Aorta (tissue), 5 donors: ENCODE measurements around the gene PROB1. TPM values are rescaled to one million over a fixed set of nuclear protein-coding genes. Genes with fewer than 3 reads are reported as not detected.
"Not testable (repeated sequence)": the region's sequence is repeated elsewhere in the genome, so short reads cannot be mapped to it uniquely, and the experiment has no call there.

Source experiments
- ATAC-seq: fragments of 200-7000 bp; cut with Tn5 transposase; one replicate; pipeline ENCODE4 v1.9.1; 2022; ENCODE audit warnings: moderate library complexity; ENCODE audit not compliant: low FRiP score
- DNase-seq, 2 donors: peaks; one replicate each; pipeline ENCODE4 v3.0.0-alpha.2; 2020
- H3K27ac ChIP-seq, 2 donors: one replicate each; pipeline ENCODE4 v1.5.1; 2013; ENCODE audit warnings: low read length in 2 of 2, mild to moderate bottlenecking in 2 of 2, moderate library complexity in 2 of 2, control low read depth in 1 of 2, inconsistent platforms in 1 of 2, low read depth in 1 of 2
- H3K27me3 ChIP-seq, 2 donors: one replicate each; pipeline ENCODE4 v1.6.1; 2013; ENCODE audit warnings: control low read depth in 1 of 2, low read length in 1 of 2, mild to moderate bottlenecking in 1 of 2, moderate library complexity in 1 of 2; ENCODE audit not compliant: insufficient read depth in 2 of 2, control insufficient read depth in 1 of 2
- H3K36me3 ChIP-seq, 2 donors: one replicate each; pipeline ENCODE4 v1.6.1; 2013; ENCODE audit warnings: control low read depth in 1 of 2, low read length in 1 of 2, mild to moderate bottlenecking in 1 of 2; ENCODE audit not compliant: insufficient read depth in 2 of 2, control insufficient read depth in 1 of 2
- H3K4me1 ChIP-seq, 2 donors: one replicate each; pipeline ENCODE4 v1.6.1; 2013; ENCODE audit warnings: low read length in 2 of 2, control low read depth in 1 of 2, mild to moderate bottlenecking in 1 of 2, moderate library complexity in 1 of 2; ENCODE audit not compliant: insufficient read depth in 2 of 2, control insufficient read depth in 1 of 2
- H3K4me3 ChIP-seq, 2 donors: one replicate each; pipeline ENCODE4 v1.5.1; 2013; ENCODE audit warnings: low read length in 2 of 2, control low read depth in 1 of 2, mild to moderate bottlenecking in 1 of 2
- H3K9me3 ChIP-seq: one replicate; pipeline ENCODE4 v1.6.1; 2013; ENCODE audit warnings: mild to moderate bottlenecking, low read length; ENCODE audit not compliant: control insufficient read depth
- WGBS, 2 donors: extraction: QIAGEN DNeasy Blood & Tissue Kit; methylation state at CpG; one replicate each; pipeline ENCODE4 v1.1.7; 2013; 5-methylcytosine and 5-hydroxymethylcytosine counted together
- intact Hi-C, 2 donors: fragments of 100-400 bp; cut with DNase I; formaldehyde crosslinking; loops; one replicate each; pipeline versions ENCODE4 v1.14.2 to v1.15.0; 2022
- polyA plus RNA-seq, 2 donors: library from polyadenylated mRNA; stranded (reverse); fragments of 200-250 nt; gene quantifications; one replicate each; pipeline ENCODE4 v1.2.3, GENCODE V29; 2013
- total RNA-seq, 2 donors: library from RNA; stranded (reverse); fragmentation: NEBNext Ultra II Directional; extraction: Animal tissue kit (Norgen Biotek cat#: 25700); gene quantifications; one replicate each; pipeline ENCODE4 v1.2.1, GENCODE V29; 2021
- donor health status: healthy with polysubstance abuse.
- donor health status: Bipolar disorder and iron deficiency.
- donor health status: DM: no; HTN: no; CAD: no.
- donor health status: DM: no; HTN: no; CAD: no.
- donor health status: DM: yes; HTN: yes; CAD: no.

PROB1 gene
- total and polyA plus RNA-seq, 4 donors, result 0.13 to 3.0 (median 1.1) TPM

GRCh38 chr5:139415869-139416268, 21.0 kb upstream of the PROB1 start:
- intact Hi-C loops, result loop anchor here in 1 of 2 donors (5.0 kb wide), 1 partner anchor 146 kb away; the partner anchor contains the start of gene UBE2D2
- ATAC-seq (no peak), DNase-seq (no peak)
- H3K27ac ChIP-seq, result peak overlapping the region in 1 of 2 donors; percentile 9
- H3K9me3 ChIP-seq, result no peaks in the 10 kb centered on the region
- no peaks in the 10 kb centered on the region for H3K27me3 ChIP-seq
- H3K4me3 ChIP-seq, result no peak overlapping the region
- peaks cover 0 to 3% of the 10 kb centered on the region in 2 donors for H3K36me3 ChIP-seq
- no peaks in the 10 kb centered on the region for H3K4me1 ChIP-seq

GRCh38 chr5:139415221-139415861, 20.4 kb upstream of the PROB1 start:
- ATAC-seq (peak; percentile 49), DNase-seq (no peak)
- Histone ChIP-seq H3K4me3 (no peak overlapping the region), H3K9me3 (no peaks in the 10 kb centered on the region), H3K36me3 (peaks cover 0 to 3% of the 10 kb centered on the region in 2 donors), H3K4me1 (no peaks in the 10 kb centered on the region), H3K27ac (peak overlapping the region; percentile 9 to 10), H3K27me3 (no peaks in the 10 kb centered on the region)
- intact Hi-C loops, result loop anchor here in 1 of 2 donors (5.0 kb wide), 1 partner anchor 147 kb away; the partner anchor contains the start of gene UBE2D2
- 8 to 10% methylated on average over 8 of the region's 8 CpGs for WGBS, 2 donors

GRCh38 chr5:139414581-139415130, 19.8 kb upstream of the PROB1 start:
- intact Hi-C loops, result loop anchor here in 1 of 2 donors (5.0 kb wide), 1 partner anchor 148 kb away; the partner anchor contains the start of gene UBE2D2
- Histone ChIP-seq H3K4me3 (no peak overlapping the region), H3K9me3 (no peaks in the 10 kb centered on the region), H3K27me3 (no peaks in the 10 kb centered on the region), H3K4me1 (no peaks in the 10 kb centered on the region), H3K27ac (no peak overlapping the region), H3K36me3 (peaks cover 0 to 2% of the 10 kb centered on the region in 2 donors)
- 66 to 70% methylated on average over 9 of the region's 9 CpGs for WGBS, 2 donors
- ATAC-seq (no peak), DNase-seq (no peak)

GRCh38 chr5:139413963-139414362, 19.1 kb upstream of the PROB1 start:
- intact Hi-C loops, result no loop called here
- no peak for DNase-seq
- H3K36me3 ChIP-seq, result peaks cover 0 to 2% of the 10 kb centered on the region in 2 donors
- H3K27ac ChIP-seq, result no peak overlapping the region
- H3K4me3 ChIP-seq, result no peak overlapping the region
- WGBS, 2 donors, result 88 to 89% methylated on average over 6 of the region's 6 CpGs
- no peak for ATAC-seq
- no peaks in the 10 kb centered on the region for H3K4me1 ChIP-seq
- H3K27me3 ChIP-seq, result no peaks in the 10 kb centered on the region
- H3K9me3 ChIP-seq, result no peaks in the 10 kb centered on the region

GRCh38 chr5:139413153-139413552, 18.2 kb upstream of the PROB1 start:
- DNase-seq (no peak), ATAC-seq (no peak)
- Histone ChIP-seq H3K27ac (no peak overlapping the region), H3K4me1 (no peaks in the 10 kb centered on the region), H3K27me3 (no peaks in the 10 kb centered on the region), H3K9me3 (no peaks in the 10 kb centered on the region), H3K4me3 (no peak overlapping the region), H3K36me3 (peaks cover 0 to 2% of the 10 kb centered on the region in 2 donors)
- 95 to 96% methylated on average over 6 of the region's 6 CpGs for WGBS, 2 donors
- intact Hi-C loops, result no loop called here

GRCh38 chr5:139410993-139411828, 16.3 kb upstream of the PROB1 start:
- Histone ChIP-seq H3K4me3 (no peak overlapping the region), H3K4me1 (no peaks in the 10 kb centered on the region), H3K9me3 (no peaks in the 10 kb centered on the region), H3K27me3 (no peaks in the 10 kb centered on the region), H3K27ac (peak overlapping the region; percentile 38 to 74), H3K36me3 (peaks cover 0 to 2% of the 10 kb centered on the region in 2 donors)
- WGBS, 2 donors, result 60 to 61% methylated on average over 17 of the region's 17 CpGs
- no peak for DNase-seq
- ATAC-seq, result no peak
- intact Hi-C loops, result no loop called here

GRCh38 chr5:139410121-139410992, 15.5 kb upstream of the PROB1 start:
- H3K27me3 ChIP-seq, result no peaks in the 10 kb centered on the region
- intact Hi-C loops, result no loop called here
- no peaks in the 10 kb centered on the region for H3K4me1 ChIP-seq
- ATAC-seq (no peak), DNase-seq (peak in 1 of 2 donors; percentile 30)
- peak overlapping the region in 1 of 2 donors; percentile 74 for H3K27ac ChIP-seq
- H3K36me3 ChIP-seq, result peaks cover 0 to 2% of the 10 kb centered on the region in 2 donors
- 43 to 44% methylated on average over 6 of the region's 6 CpGs for WGBS, 2 donors
- H3K4me3 ChIP-seq, result no peak overlapping the region
- H3K9me3 ChIP-seq, result no peaks in the 10 kb centered on the region

- intact Hi-C loops, ATAC-seq, H3K4me1 ChIP-seq, H3K27ac ChIP-seq, H3K9me3 ChIP-seq, H3K36me3 ChIP-seq, DNase-seq, H3K27me3 ChIP-seq, H3K4me3 ChIP-seq: not testable (repeated sequence)
- WGBS, 2 donors, result 93 to 94% methylated on average over 5 of the region's 5 CpGs
Measured at GRCh38 chr5:139409116-139409515, 14.2 kb upstream of the PROB1 start.
